ENCODE data around the gene NLRP3. TPM values are rescaled to one million over a fixed set of nuclear protein-coding genes. Genes with fewer than 3 reads are reported as not detected.
A peak's percentile ranks its signal among the peaks of the same experiment; 100 is the strongest.

NLRP3 gene
- total and polyA plus RNA-seq, 9 of the 15 experiments (the other 6 are each of a cell fraction or from before 2014, with no cell fraction given): not detected

GRCh38 chr1:247387565-247387964, 28.4 kb upstream of the NLRP3 start (continued):
- TF ChIP-seq, protein P1, sequence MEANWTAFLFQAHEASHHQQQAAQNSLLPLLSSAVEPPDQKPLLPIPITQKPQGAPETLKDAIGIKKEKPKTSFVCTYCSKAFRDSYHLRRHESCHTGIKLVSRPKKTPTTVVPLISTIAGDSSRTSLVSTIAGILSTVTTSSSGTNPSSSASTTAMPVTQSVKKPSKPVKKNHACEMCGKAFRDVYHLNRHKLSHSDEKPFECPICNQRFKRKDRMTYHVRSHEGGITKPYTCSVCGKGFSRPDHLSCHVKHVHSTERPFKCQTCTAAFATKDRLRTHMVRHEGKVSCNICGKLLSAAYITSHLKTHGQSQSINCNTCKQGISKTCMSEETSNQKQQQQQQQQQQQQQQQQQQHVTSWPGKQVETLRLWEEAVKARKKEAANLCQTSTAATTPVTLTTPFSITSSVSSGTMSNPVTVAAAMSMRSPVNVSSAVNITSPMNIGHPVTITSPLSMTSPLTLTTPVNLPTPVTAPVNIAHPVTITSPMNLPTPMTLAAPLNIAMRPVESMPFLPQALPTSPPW (CRISPR knock-in tag; IDR thresholded peaks at IDR 0.05): 0 out of 2 replicates have a peak, but pooled peaks have one; percentile 8

- no TSS peak for BruUV-seq (replicated peaks)
- H4K20me1 ChIP-seq (replicated peaks; ENCODE audit: control insufficient read depth, insufficient read depth, low read length): no peaks in the 10 kb centered on the region
- 6% methylated on average over 13 of the region's 13 CpGs for WGBS (ENCODE audit: insufficient coverage, low coverage, missing lambda C conversion rate)
- POLR2A ChIA-PET: interaction anchor here (0.6 to 1.0 kb wide), 3 partner anchors 9 to 312 kb away, joined by 3 to 4 read pairs (median 3); partner anchors contain the start of gene ZNF670
- H3K27ac ChIP-seq (ENCODE audit: extremely low read depth, low read depth, low read length): no peak overlapping the region
- no peaks in the 10 kb centered on the region for H3K36me3 ChIP-seq (ENCODE audit: control insufficient read depth, insufficient read depth, low read length)
- peak; percentile 97 for FAIRE-seq
- H3K9ac ChIP-seq (ENCODE audit: insufficient read depth in 1 of 2, low read depth in 2 of 2, low read length in 2 of 2): 0 out of 4 replicates have a peak overlapping the region, but pooled peaks of 1 of the 2 experiments have one; percentile 39
- peak; percentile 89 to 90 (median 90) for DNase-seq (ENCODE audit: extremely low read depth in 1 of 4, low spot score in 3 of 4)
- no peaks in the 10 kb centered on the region for H3K9me1 ChIP-seq (ENCODE audit: control insufficient read depth, insufficient read depth, low read length)
- no peak overlapping the region for H3K4me3 ChIP-seq
- H3K79me2 ChIP-seq (ENCODE audit: control insufficient read depth, insufficient read depth, low read length): no peaks in the 10 kb centered on the region
- peak overlapping the region; percentile 84 for H2AFZ ChIP-seq (ENCODE audit: low read depth, low read length)
- peaks cover 0 to 5% of the 10 kb centered on the region in 2 experiments; a peak in 1 of 5 replicates for H3K27me3 ChIP-seq (ENCODE audit: control insufficient read depth in 2 of 2, insufficient read depth in 2 of 2, low read length in 2 of 2)
- peaks cover 0 to 5% of the 10 kb centered on the region in 2 experiments; a peak in 2 of 5 replicates for H3K4me1 ChIP-seq (replicated peaks in 1 of 2; ENCODE audit: control insufficient read depth in 2 of 2, insufficient read depth in 2 of 2, low read length in 2 of 2)
- in situ Hi-C loops (cut with MboI) (no loop called here), intact Hi-C loops (cut with micrococcal nuclease) (loop anchor here (1.0 to 2.0 kb wide), 2 partner anchors 97 to 187 kb away; no protein-coding TSS in a partner anchor)
- H3K4me2 ChIP-seq (ENCODE audit: insufficient read depth, low read length): peak overlapping the region; percentile 39; the same call in 1 of the 2 replicates
- H3K9me3 ChIP-seq (replicated peaks; ENCODE audit: control insufficient read depth, insufficient read depth, low read depth, low read length): no peaks in the 10 kb centered on the region
- ATAC-seq: peak; percentile 98
- CTCF ChIA-PET (ENCODE audit: low intra/inter-chr PET ratio): interaction anchor here (0.7 to 2.7 kb wide), 2 partner anchors 97 to 1014 kb away, joined by 7 to 11 read pairs; no protein-coding TSS in a partner anchor
- TF ChIP-seq, protein P2, sequence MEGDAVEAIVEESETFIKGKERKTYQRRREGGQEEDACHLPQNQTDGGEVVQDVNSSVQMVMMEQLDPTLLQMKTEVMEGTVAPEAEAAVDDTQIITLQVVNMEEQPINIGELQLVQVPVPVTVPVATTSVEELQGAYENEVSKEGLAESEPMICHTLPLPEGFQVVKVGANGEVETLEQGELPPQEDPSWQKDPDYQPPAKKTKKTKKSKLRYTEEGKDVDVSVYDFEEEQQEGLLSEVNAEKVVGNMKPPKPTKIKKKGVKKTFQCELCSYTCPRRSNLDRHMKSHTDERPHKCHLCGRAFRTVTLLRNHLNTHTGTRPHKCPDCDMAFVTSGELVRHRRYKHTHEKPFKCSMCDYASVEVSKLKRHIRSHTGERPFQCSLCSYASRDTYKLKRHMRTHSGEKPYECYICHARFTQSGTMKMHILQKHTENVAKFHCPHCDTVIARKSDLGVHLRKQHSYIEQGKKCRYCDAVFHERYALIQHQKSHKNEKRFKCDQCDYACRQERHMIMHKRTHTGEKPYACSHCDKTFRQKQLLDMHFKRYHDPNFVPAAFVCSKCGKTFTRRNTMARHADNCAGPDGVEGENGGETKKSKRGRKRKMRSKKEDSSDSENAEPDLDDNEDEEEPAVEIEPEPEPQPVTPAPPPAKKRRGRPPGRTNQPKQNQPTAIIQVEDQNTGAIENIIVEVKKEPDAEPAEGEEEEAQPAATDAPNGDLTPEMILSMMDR (IDR thresholded peaks at IDR 0.05 in 2 of 3, conservative IDR thresholded peaks at IDR 0.05 in 1 of 3; ENCODE audit: insufficient read depth in 2 of 3, low read depth in 1 of 3, low read length in 3 of 3): peak; percentile 92 to 95 (median 95)
- 0 out of 2 replicates have a peak, but pooled peaks have one; percentile 23 for TF ChIP-seq BHLHE40 (IDR thresholded peaks at IDR 0.05; ENCODE audit: low read length)
- no peak for TF ChIP-seq ATF1 (CRISPR knock-in tag; IDR thresholded peaks at IDR 0.05)
- 0 out of 2 replicates have a peak, but pooled peaks have one; percentile 21 for TF ChIP-seq ATF1 (tag; IDR thresholded peaks at IDR 0.05)
- 0 out of 2 replicates have a peak, but pooled peaks have one; percentile 26 for TF ChIP-seq ZEB2 (IDR thresholded peaks at IDR 0.05)
These were observed 25.7 kb upstream of the NLRP3 start for GRCh38 chr1:247390116-247390791.

Measured in K562 (cell line).